Head of caudate nucleus (tissue), 42 donors: ENCODE measurements around the gene TBX18.
A peak's percentile ranks its signal among the peaks of the same experiment; 100 is the strongest.

Experiments used
- DNase-seq, 42 donors: peaks; one replicate each; pipeline versions ENCODE4 v3.0.0 to v3.0.0-alpha.2; 2020 to 2021; ENCODE audit warnings: mixed read lengths in 7 of 42
- intact Hi-C: fragments of 100-400 bp; cut with DNase I; formaldehyde crosslinking; loops from one replicate; pipeline ENCODE4 v1.15.0; 2022

The TBX18 gene

DNA sequence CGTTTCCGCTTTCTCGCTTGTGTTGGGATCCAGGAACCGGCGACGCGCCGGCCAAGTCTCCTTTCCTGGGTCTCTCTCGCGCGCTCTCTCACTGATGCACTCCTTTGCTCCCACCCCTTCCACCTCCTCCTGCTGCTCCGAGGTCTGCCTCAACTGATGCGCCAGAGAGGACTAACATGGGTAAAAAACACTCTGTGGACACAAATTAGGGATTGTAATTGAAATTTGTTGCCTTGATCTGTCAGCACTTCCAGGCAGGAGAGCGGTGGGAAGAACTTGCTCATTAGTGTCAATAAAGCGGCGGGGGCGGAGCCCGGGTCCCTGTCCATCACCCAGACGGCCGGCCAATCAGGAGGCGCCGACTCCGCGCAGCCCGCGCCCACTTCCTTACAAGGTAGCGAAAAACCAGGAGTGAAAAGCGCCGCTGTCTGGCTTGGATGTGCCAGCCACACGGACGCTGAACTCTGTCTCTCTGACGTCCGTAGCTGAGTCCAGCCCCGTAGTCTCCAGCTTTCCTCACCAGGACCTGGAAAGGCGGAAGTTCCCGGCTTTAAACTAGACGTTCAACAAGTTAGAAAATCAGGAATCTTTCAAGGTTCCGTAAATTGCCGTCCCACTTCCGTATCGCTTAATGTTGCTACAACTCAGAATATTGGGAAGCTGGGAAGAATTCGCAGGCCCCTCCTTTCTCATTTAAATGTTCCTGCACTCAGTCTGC lies at the start of gene TBX18:
Gene TBX18 (minus strand): TSS at position 267 of the 718 bp plus-strand sequence. CDS start 417 bp downstream, outside the sequence.
- peak in 3 of 42 donors; percentile 22 to 59 (median 43) for DNase-seq
- intact Hi-C loops = no loop called here

DNA sequence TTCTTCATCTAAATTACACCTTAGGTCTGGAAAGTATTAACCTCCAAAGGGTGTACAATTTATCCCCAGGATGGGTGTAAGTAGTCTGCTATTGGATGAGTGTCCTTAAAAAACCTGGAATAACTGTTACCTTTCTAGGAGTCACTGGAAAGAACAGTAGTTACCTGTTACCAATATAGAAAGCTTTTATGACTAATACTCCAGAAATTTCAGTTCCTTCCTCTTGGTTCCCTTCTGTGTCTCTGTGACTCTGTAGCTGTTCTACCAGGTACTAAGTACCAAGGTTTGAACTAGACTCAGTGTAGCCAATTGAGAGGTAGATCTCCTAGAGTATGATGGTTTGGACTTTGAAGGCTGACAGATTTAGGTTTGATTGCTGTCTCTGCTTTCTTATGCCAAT lies 47.0 kb upstream of the TBX18 start:
- intact Hi-C loops = no loop called here
- no peak for DNase-seq

DNA sequence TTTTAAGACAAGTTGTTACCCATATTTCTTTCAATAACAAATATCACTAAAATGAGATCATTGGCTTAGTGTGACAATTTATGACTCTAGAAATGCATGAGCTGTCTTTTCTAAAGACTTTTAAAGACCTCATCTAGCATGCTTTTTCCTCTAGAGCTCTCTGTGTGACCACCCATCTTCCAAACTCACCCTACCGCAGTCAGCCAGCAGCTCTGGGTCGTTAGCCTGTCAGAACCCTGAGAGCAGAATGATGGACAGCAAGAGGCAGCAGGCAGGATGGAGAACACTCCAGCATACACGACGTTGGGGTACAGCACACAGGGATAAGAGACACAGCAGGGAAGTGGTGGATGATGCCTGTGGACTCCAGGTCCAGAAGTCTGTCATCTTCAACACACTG lies 45.1 kb upstream of the TBX18 start:
- intact Hi-C loops = no loop called here
- DNase-seq = no peak

DNA sequence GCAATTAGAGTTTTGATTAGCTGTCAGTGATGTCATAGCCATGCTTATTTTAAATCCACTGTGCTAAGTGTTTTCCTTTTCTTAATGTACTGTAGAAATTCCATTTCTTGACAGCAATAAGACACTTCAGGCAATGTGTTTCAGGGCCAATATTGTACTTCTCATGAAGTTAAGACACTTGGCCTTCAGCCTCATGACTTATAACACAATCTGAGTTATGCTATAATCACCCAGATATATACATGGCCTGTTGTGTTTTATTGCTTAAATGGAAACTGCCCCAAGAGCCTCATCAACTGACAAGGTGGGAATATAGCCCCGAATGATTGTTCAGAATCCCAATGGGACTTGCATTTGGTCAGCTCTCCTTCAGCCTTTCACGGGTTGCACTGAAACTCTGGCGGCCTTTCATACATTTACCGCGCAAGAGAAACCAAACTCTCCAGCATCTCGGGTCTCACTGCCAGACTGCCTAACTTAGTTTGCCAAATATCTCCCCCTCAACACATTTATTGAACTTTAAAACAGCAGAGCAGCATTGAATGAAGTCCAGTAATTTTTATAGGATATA lies 44.2 kb upstream of the TBX18 start:
- DNase-seq = no peak
- intact Hi-C loops = no loop called here

DNA sequence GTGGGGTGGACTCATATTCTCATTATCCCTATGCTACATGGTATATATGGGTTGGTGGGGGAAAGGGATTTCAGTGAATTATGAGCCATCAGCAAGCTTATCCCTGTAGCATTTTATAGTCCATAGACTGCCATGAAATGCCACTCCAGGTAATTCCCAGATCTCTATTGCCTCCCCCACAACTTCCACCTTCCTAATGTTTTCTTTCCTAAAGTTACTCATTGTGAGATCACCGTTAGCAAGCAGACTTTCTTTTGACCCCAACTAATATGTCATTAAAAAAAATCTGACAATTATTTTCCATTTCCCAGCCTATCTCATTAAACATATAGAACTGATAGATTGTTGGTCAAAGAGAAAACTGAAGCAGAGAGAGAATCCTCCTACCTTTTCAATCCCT lies 40.7 kb upstream of the TBX18 start:
- intact Hi-C loops = no loop called here
- DNase-seq = no peak

DNA sequence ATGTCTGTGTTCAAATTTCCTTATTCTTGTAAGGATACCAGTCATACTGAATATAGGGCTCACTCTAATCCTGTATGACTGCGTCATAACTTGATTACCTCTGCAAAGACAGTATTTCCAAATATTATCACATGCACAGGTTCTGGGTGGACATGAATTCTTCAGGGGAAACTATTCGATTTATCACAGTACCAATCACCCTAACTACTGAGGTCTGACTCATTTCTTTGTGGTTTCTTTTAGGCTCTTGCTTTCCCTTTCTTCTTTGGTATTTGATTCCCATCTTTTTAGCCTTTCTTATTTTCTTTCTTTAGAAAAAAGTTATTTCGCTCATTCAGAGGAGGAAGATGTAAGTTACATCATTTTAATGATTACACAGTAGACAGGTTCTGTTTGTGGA lies 40.3 kb upstream of the TBX18 start:
- no peak for DNase-seq
- intact Hi-C loops = no loop called here

DNA sequence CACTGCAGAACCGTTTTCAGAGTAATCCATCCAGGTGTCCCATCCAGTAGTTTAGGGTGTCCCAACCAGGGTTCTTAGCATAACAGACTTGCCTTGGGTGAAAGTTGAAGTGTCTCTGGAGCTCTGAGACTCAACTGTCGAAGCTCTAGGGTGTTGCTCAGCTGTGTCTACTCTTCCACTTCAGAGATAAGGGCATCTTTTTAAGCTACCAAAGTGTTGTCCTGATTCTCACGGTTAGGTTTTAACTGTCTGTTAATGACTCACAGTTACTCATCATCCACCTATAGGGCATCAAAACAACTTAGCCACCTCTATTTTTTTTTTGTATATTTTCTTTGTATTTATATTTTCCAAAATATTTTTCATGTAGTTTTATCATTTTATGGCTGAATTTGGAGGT lies 36.9 kb upstream of the TBX18 start:
- intact Hi-C loops = no loop called here

DNA sequence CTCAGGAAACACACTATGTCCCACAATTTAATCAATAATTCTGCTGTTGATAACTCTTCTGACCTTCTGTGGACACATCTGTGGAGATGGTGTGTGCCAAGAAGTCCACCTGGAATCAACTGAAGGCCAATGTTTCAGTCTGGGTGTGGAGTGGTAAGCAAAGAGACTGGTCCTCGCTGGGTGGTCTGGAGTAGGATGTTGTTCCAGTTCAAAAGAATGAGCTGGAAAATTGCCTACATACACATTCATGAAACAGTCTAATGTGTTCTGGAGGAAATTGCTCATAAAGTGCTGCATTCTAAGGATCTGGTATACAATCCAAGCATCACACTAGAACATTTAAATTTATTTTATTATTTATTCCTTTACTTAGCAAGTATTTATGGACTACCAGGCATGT lies 33.9 kb upstream of the TBX18 start:
- no peak for DNase-seq
- intact Hi-C loops = no loop called here

More for the DNA sequence above, 36.9 kb upstream of the TBX18 start:
- no peak for DNase-seq

DNA sequence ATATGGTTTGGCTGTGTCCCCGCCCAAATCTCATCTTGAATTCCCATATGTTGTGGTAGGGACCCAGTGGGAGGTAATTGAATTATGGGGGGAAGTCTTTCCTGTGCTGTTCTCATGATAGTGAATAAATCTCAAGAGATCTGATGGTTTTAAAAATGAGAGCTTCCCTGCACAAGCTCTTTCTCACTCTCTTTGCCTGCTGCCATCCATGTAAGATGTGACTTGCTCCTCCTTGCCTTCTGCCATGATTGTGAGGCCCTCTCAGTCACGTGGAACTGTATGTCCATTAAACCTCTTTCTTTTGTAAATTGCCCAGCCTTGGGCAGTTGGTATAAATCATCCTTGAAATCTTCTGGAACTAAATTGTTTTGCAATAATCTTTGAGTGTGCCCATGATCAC lies 31.9 kb upstream of the TBX18 start:
- DNase-seq = no peak
- intact Hi-C loops = no loop called here

DNA sequence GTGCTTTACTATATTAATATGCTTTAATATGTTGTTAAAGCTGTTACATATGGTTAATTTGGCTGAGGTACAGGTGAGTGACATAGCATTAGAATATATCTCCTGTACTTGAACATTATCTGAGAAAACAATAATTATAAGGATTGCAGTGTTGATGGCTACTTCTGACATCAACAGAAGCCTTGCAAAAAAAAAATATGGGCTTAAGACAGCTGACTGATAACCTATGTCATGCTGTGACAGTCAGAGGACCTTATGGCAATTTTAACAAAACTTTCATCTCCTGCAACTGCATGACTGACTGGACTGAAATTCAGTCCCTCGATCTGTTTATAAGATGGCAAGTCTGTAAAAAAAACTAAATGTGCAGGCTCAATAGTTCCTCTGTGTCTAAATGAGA lies 27.5 kb upstream of the TBX18 start:
- no peak for DNase-seq
- intact Hi-C loops = no loop called here

DNA sequence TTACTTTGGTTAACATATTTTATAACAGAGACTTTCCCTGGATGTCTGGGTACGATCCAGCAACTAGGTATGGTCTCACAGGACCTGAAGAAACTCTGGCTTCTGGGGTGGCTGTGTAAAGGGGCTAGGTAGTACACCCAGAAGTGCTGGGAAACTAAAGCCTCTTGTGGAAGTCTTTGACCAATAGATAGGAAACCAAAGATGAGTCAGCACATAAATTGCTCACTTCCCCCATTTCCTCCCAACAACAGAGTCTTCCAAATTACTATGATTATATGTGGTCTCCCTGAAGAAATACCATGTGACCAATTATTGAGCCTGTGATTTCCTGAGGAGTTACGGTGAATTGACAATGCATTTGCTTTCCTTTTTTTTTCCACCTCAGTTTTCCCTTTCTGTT lies 26.8 kb upstream of the TBX18 start:
- DNase-seq = no peak
- intact Hi-C loops = no loop called here

DNA sequence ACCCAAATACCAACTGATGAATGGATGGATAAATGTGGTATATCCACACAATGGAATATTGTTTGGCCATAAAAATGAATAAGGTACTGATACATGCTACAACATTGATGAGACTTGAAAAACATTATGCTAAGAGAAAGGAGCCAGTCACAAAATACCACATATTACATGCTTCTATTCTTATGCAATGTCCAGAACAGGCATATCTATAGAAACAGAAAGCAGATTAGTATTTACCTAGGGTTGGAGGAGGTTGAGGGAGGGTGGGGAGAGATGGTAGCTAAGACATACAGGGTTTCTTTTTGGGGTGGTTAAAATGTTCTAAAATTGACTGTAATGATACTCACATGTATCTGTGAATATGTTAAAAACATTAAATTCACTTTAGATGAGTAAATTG lies 24.8 kb upstream of the TBX18 start:
- no peak for DNase-seq
- intact Hi-C loops = no loop called here

DNA sequence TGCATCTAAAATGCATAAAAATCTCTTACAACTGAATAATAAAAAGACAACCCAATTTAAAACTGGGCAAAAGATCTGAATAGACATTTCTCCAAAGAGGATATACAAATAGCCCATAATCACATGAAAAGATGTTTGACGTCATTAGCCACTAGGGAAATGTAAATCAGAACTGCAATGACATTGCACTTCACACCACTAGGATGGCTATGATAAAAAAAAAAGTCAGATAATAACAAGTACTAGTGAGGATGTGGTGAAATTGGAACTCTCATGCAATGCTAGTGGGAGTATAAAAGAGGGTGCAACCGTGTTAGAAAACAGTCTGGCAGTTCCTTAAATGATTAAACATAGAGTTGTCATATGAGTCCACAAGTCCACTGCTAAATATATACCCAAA lies 24.3 kb upstream of the TBX18 start:
- intact Hi-C loops = no loop called here

DNA sequence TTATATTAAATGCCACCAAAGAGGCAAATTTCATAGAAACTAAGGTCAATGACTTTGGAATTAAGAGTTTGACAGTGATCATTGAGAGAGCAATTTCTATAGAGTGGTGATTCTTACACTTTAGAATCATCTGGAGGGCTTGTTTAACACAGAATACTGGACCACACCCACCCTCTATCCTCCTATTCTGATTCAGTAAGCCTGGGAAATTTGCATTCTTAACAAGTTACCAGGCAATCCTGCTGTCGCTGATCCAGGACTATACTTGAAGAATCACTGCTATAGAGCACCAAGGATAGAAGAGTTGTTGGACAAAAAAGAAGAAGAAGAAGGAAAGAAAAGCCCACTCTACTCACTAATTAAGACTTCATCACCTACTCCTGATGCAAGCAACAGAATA lies 21.3 kb upstream of the TBX18 start:
- intact Hi-C loops = no loop called here
- no peak for DNase-seq

More for the DNA sequence above, 24.3 kb upstream of the TBX18 start:
- no peak for DNase-seq

DNA sequence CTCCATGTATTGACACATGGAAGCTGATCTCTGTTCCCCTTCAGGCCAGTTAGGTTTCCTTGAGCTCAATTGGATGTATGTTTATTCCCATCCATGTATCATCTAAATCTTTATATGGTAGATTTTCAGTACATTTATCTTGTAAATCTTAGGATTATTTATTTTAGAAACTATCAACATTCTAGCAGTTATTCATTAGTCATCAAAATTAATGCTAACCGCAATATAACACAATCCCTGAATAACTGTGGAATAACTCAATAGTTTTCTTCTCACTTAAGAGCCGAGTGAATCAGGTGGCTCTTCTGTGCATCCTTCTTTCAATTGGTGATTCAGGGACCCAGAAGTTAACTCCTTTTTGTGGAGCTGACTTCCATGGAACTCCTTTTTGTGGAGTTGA lies 15.5 kb upstream of the TBX18 start:
- DNase-seq = no peak
- intact Hi-C loops = no loop called here

DNA sequence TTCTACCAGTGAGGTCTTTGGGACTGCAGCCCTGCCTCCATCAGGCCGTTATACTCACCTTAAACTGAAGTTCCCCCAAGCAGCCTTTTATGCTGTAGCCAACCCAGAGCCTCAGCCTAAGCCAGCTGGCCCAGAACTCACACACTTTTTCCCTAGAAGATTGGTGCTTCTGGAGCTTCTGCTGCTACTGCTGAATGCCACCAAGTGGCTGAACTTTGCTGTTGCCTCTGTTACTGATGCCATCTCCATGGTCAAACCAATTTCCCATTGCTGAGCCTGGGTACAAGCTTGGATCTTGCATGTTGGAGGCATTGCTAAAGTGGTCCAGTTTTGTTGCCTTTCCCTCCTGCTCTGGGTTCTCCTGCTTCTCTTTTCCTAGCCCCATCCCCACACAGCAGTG lies 15.0 kb upstream of the TBX18 start:
- DNase-seq = no peak
- intact Hi-C loops = no loop called here

DNA sequence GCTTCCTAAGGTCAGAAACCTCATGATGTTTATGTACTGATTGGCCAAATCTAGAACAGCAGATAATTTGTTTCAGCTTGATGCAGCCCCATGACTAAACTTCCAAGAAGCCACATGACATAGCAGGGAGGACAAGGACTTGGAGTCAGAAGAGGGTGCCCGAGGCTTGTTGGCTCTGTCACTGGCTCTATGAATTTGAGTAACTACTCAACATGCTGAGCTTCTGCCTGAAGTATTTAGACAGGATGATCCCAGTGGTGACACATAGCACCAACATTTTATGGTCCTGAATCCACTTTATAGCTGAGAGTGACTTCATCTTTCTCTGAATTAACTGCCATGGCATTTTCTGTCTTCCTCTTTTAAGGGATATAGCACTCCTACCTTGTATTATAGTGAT lies 13.5 kb upstream of the TBX18 start:
- intact Hi-C loops = no loop called here
- no peak for DNase-seq

DNA sequence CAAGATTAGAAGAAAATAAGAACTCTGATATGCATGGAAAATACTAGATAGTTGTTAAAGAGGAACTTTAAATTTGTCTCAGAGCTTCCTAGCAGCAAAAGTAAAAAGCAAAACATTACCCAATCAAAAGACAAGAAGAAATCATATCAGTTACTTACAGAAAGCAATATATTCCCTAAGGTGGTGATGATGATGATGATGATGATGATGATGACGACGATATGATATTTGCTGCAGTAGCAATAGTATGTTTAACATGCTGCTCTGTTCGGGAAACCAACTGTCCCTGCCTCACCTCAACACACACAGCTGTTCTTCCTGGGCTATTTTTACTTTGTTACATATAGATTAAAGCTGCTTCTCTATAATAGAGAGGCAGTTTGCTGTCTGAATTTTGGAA lies 12.0 kb upstream of the TBX18 start:
- intact Hi-C loops = no loop called here
- no peak for DNase-seq

DNA sequence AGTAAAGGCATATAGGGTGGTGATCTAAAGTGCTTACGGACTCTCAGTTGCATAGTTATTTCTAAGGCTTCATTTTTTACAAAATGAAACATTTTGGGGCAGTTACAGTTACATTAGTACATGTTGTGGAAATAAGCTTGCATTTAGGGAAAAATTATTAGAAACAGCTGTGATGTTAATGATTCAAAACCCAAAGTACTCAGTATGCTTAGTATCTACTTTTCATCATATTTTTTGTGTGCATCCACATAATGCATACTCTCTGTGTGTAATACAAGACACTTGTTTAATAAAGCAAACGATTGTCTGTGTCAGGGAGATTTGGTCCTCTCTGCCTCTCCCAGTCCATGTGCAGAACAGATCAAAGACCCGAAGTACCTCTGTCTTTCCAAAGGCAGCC lies 11.4 kb upstream of the TBX18 start:
- intact Hi-C loops = no loop called here
- DNase-seq = no peak

DNA sequence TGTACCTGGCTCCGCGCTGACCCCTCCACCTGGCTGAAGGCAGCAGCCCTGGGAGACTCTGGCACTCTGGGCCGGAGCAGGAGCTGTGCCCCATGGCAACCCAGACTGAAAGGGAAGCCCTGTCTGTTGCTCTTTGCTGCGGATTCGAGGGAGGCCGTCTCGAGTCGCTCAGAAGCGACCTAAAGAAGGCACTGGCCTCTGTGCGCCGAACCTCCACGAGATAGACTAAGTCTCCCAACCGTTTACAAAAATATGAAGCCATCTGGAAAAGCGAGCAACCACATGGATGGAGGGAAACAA lies 10.5 kb upstream of the TBX18 start:
- intact Hi-C loops = no loop called here
- DNase-seq = no peak

DNA sequence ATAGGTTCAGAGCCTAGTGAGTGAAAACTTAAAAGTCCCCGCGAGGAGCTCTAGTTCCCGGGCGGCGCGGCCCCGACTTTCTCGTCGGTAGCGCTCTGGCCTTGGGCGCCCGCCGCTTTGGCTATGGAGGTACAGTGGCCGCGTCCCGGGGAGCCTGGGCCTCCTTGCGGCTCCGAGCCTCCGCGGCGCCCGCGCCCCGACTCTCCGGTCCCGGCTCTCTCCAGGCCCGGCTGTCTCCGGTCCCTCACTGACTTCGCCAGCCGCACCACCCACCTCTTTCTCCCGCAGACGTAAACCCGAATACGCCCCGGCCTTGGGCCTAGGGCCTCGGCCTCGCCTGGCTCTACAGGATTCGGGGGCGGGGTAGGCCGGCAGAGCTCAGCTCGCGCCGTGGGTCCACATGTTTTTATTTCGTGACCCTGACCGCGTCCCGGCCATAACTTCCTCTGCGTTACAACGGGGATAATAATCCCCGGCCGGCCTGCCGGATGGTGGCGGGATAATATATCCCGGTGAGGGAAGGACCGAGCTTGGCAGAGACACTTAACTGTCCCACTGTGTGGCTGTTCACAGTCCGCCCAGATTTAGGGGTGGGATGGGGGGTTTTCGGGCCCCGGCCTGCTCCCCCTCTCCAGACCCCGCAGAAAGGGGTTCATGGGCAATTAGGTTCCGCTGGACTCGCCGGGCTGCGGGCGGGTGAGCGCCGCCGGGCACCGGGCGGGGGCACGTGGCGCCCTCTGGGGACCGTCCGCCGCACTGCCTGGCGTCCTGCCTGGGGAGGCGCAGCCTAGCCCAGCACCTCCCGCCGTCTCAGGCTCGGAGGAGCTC lies 10.0 kb upstream of the TBX18 start:
- no peak for DNase-seq
- intact Hi-C loops = no loop called here
